22Rv1 (cell line): ENCODE results near the gene EFHC1.

Source experiments
- CTCF ChIP-seq: fragments of 450-650 bp; IDR thresholded peaks from 2 replicates; pipeline ENCODE4 v1.5.1; 2017; ENCODE audit warnings: mild to moderate bottlenecking
- ZFX ChIP-seq: fragments of 450-650 bp; IDR thresholded peaks from 2 replicates; pipeline ENCODE4 v1.6.1; 2017; ENCODE audit warnings: antibody characterized with exemption, borderline replicate concordance

- TF ChIP-seq CTCF (no peak), ZFX (no peak)
These were observed 71.3 kb downstream of the EFHC1 start for GRCh38 chr6:52491203-52492069.
